Neuron (in vitro differentiated cells): ENCODE results near the gene CTDSP1.

ENCODE experiments used
- H2AFZ ChIP-seq: one replicate; pipeline ENCODE4 v1.6.1; 2013; ENCODE audit warnings: low read depth, mild to moderate bottlenecking, inconsistent platforms, low read length, moderate library complexity
- H3K27me3 ChIP-seq: one replicate; pipeline ENCODE4 v1.6.1; 2013; ENCODE audit warnings: low read length; ENCODE audit not compliant: insufficient read depth
- H3K36me3 ChIP-seq: one replicate; pipeline ENCODE4 v1.6.1; 2013; ENCODE audit warnings: low read length; ENCODE audit not compliant: insufficient read depth
- H3K4me1 ChIP-seq: one replicate; pipeline ENCODE4 v1.6.1; 2013; ENCODE audit warnings: low read length; ENCODE audit not compliant: insufficient read depth
- H3K4me3 ChIP-seq: 2 replicates; pipeline ENCODE4 v1.5.1; 2013; ENCODE audit warnings: mild to moderate bottlenecking, low read length, moderate library complexity
- H3K9me3 ChIP-seq: one replicate; pipeline ENCODE4 v1.6.1; 2013; ENCODE audit warnings: low read length

The CTDSP1 gene

DNA sequence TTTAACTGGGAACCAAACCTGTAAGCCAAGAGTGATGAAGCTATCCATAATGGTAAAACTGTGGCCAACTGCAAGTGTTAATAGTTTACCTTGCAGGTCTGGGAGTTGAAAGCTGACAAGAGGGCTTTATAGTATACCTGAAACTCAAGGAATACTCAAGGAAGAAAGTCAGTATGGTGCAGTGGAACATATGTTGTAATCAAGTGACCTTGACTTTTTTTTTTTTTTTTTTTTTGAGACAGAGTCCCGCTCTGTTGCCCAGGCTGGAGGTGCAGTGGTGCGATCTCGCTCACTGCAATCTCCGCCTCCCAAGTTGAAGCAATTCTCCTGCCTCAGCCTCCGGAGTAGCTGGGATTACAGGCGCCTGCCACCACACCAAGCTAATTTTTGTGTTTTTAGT, 46.9 kb downstream of the CTDSP1 start:
- Histone ChIP-seq H3K27me3 (no peaks in the 10 kb centered on the region), H3K36me3 (peaks cover 33% of the 10 kb centered on the region), H3K9me3 (no peaks in the 10 kb centered on the region), H3K4me3 (no peak overlapping the region), H2AFZ (no peak overlapping the region), H3K4me1 (no peaks in the 10 kb centered on the region)

DNA sequence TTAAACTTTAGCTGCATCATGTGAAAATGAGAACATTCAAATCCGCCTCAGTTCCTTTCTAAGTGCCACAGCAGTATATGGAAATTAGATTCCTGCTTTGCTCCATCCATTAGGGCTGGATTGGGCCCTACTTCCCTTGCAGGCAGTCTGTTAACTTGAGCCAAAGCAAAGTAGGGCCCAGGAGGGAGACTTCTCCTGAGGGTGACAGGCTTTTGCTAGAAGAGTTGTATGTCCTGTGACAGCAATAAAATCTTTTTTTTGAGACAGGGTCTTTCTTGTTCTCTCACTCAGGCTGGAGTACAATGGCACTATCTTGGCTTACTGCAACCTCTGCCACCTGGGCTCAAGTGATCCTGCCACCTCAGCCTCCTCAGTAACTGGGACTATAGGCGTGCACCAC, 47.4 kb downstream of the CTDSP1 start:
- H3K4me3 ChIP-seq = no peak overlapping the region
- peaks cover 38% of the 10 kb centered on the region for H3K36me3 ChIP-seq
- H3K27me3 ChIP-seq = no peaks in the 10 kb centered on the region

DNA sequence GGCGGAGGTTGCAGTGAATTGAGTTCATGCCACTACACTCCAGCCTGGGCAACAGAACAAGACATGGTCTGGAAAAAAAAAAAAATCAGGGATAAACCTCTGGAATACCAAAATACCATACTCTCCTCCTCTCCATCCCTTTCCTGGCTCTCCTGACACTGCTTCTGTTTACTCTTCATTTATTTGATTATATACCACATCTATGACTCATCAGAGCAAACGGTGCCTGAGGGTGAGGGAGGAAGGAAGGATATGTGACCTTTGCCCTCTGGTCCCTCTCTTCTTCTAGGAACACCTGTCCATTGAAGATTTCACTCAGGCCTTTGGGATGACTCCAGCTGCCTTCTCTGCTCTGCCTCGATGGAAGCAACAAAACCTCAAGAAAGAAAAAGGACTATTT, 49.3 kb downstream of the CTDSP1 start:
- no peaks in the 10 kb centered on the region for H3K9me3 ChIP-seq
- peaks cover 50% of the 10 kb centered on the region for H3K36me3 ChIP-seq
- H3K27me3 ChIP-seq = no peaks in the 10 kb centered on the region
- H3K4me1 ChIP-seq = no peaks in the 10 kb centered on the region
- H2AFZ ChIP-seq = no peak overlapping the region
- no peak overlapping the region for H3K4me3 ChIP-seq

More for the DNA sequence above, 47.4 kb downstream of the CTDSP1 start:
- Histone ChIP-seq H3K9me3 (no peaks in the 10 kb centered on the region), H3K4me1 (no peaks in the 10 kb centered on the region), H2AFZ (no peak overlapping the region)

DNA sequence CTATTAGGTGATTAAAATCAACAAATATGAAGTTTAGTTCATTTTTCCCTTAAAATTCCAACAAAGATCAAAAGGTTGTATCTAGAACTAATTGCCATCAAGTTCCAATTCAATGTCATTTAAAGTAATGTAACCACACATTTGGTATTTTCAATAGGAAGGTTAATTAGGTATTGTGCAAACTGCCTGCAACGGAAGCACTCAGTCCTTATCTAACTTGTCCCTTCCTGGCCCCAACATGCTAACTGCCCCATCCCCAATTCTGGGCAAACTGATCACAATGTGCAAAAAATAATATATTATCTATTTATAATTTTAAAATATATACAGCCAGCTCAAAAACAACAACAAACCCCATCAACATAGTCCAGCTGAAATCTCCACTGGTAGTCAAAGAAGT, 52.4 kb downstream of the CTDSP1 start:
- Histone ChIP-seq H2AFZ (no peak overlapping the region), H3K4me3 (no peak overlapping the region), H3K4me1 (no peaks in the 10 kb centered on the region), H3K9me3 (no peaks in the 10 kb centered on the region), H3K36me3 (peaks cover 79% of the 10 kb centered on the region), H3K27me3 (no peaks in the 10 kb centered on the region)
